GM23338 (cell line): ENCODE data around the gene SHC4.

Experiments
- ETS1 ChIP-seq: IDR thresholded peaks from 2 replicates; pipeline ENCODE4 v1.6.1; 2016; ENCODE audit warnings: antibody characterized with exemption
- EZH2 ChIP-seq: fragments of 200-600 bp; sonication (generic); IDR thresholded peaks from one replicate; pipeline ENCODE4 v1.8.0; 2017; ENCODE audit warnings: antibody characterized with exemption, mild to moderate bottlenecking, low read depth; ENCODE audit not compliant: unreplicated experiment
- EZH2phosphoT487 ChIP-seq: fragments of 200-600 bp; sonication (generic); IDR thresholded peaks from one replicate; pipeline ENCODE4 v1.8.1; 2018; ENCODE audit warnings: antibody characterized with exemption; ENCODE audit not compliant: unreplicated experiment
- REST ChIP-seq: IDR thresholded peaks from one replicate; pipeline ENCODE4 v1.6.1; 2018; ENCODE audit warnings: antibody characterized with exemption; ENCODE audit not compliant: unreplicated experiment
- TF ChIP-seq, protein P1 (sequence below), 2 experiments: fragments of 200-600 bp in 1 of 2; sonication (generic) in 1 of 2; conservative IDR thresholded peaks; 2 replicates each; pipeline versions ENCODE4 v1.5.1 to v1.6.1; 2016 to 2017; ENCODE audit warnings: antibody characterized with exemption in 2 of 2, low read depth in 2 of 2, mild to moderate bottlenecking in 2 of 2, moderate library complexity in 1 of 2

- TF ChIP-seq, protein P1, sequence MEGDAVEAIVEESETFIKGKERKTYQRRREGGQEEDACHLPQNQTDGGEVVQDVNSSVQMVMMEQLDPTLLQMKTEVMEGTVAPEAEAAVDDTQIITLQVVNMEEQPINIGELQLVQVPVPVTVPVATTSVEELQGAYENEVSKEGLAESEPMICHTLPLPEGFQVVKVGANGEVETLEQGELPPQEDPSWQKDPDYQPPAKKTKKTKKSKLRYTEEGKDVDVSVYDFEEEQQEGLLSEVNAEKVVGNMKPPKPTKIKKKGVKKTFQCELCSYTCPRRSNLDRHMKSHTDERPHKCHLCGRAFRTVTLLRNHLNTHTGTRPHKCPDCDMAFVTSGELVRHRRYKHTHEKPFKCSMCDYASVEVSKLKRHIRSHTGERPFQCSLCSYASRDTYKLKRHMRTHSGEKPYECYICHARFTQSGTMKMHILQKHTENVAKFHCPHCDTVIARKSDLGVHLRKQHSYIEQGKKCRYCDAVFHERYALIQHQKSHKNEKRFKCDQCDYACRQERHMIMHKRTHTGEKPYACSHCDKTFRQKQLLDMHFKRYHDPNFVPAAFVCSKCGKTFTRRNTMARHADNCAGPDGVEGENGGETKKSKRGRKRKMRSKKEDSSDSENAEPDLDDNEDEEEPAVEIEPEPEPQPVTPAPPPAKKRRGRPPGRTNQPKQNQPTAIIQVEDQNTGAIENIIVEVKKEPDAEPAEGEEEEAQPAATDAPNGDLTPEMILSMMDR (conservative IDR thresholded peaks at IDR 0.05; ENCODE audit: low read depth in 2 of 2) = no peak
- TF ChIP-seq EZH2 (no peak), REST (no peak), EZH2phosphoT487 (no peak), ETS1 (no peak)
These were observed 76.6 kb downstream of the SHC4 start for GRCh38 chr15:48887144-48887543.
